Smooth muscle cell (in vitro differentiated cells): ENCODE measurements around the gene DNASE1L1. TPM values are rescaled to one million over a fixed set of nuclear protein-coding genes. Genes with fewer than 3 reads are reported as not detected.
A peak's percentile ranks its signal among the peaks of the same experiment; 100 is the strongest.

Source experiments
- DNase-seq: peaks from one replicate; lab custom pipeline; 2025; ENCODE audit not compliant: unreplicated experiment; lab: John Stamatoyannopoulos, UW
- H2AFZ ChIP-seq: fragments of 200-600 bp; sonication (generic); 2 replicates; pipeline ENCODE4 v1.6.0; 2016; ENCODE audit warnings: antibody characterized with exemption, low read depth, mild to moderate bottlenecking
- H3F3A ChIP-seq: fragments of 200-600 bp; sonication (generic); 2 replicates; pipeline ENCODE4 v1.6.0; 2017; ENCODE audit warnings: antibody characterized with exemption, low read depth
- H3K27ac ChIP-seq: fragments of 200-600 bp; sonication (generic); 2 replicates; pipeline ENCODE4 v1.5.1; 2016; ENCODE audit warnings: low read depth, mild to moderate bottlenecking
- H3K27me3 ChIP-seq: fragments of 200-600 bp; sonication (generic); 2 replicates; pipeline ENCODE4 v1.6.1; 2016; ENCODE audit warnings: low read depth, mild to moderate bottlenecking
- H3K36me3 ChIP-seq: fragments of 200-600 bp; sonication (generic); 2 replicates; pipeline ENCODE4 v1.5.1; 2016; ENCODE audit warnings: low read depth
- H3K4me1 ChIP-seq: fragments of 200-600 bp; sonication (generic); 2 replicates; pipeline ENCODE4 v1.5.1; 2016; ENCODE audit warnings: low read depth
- H3K4me2 ChIP-seq: fragments of 200-600 bp; sonication (generic); 2 replicates; pipeline ENCODE4 v1.6.0; 2016; ENCODE audit warnings: mild to moderate bottlenecking
- H3K4me3 ChIP-seq: fragments of 200-600 bp; sonication (generic); 2 replicates; pipeline ENCODE4 v1.5.1; 2016; ENCODE audit warnings: mild to moderate bottlenecking
- H3K79me2 ChIP-seq: fragments of 200-600 bp; sonication (generic); 2 replicates; pipeline ENCODE4 v1.6.0; 2016; ENCODE audit warnings: low read depth, mild to moderate bottlenecking
- H3K9ac ChIP-seq: fragments of 200-600 bp; sonication (generic); 2 replicates; pipeline ENCODE4 v1.6.0; 2016; ENCODE audit warnings: low read depth
- H3K9me3 ChIP-seq: fragments of 200-600 bp; sonication (generic); replicated peaks from 2 replicates; pipeline ENCODE4 v1.5.1; 2016; ENCODE audit warnings: low read depth
- H4K20me1 ChIP-seq: fragments of 200-600 bp; sonication (generic); 2 replicates; pipeline ENCODE4 v1.6.0; 2016; ENCODE audit warnings: low read depth
- WGBS: methylation state at CpG from one replicate; pipeline ENCODE4 v1.1.7; 2016; ENCODE audit warnings: low lambda C conversion rate; 5-methylcytosine and 5-hydroxymethylcytosine counted together
- polyA plus RNA-seq: library from polyadenylated mRNA; unstranded; fragments of >200 nt; fragmentation: Nextera tagmentation; extraction: Ambion mirVana; gene quantifications from 2 replicates; pipeline ENCODE4 v1.2.1, GENCODE V29; 2016
- total RNA-seq: library from RNA; depleted of rRNA; stranded (reverse); fragments of >200 nt; gene quantifications from 2 replicates; pipeline ENCODE4 v1.2.3, GENCODE V29; 2014
- TF ChIP-seq, protein P1 (sequence below): fragments of 200-600 bp; sonication (generic); IDR thresholded peaks from 2 replicates; pipeline ENCODE4 v1.5.1; 2017; ENCODE audit warnings: borderline replicate concordance, mild to moderate bottlenecking, antibody characterized with exemption; ENCODE audit not compliant: insufficient read depth, poor library complexity, severe bottlenecking

The DNASE1L1 gene
- total and polyA plus RNA-seq, 2 experiments from 2014 or later, result 30.0 to 40.4 TPM

DNA sequence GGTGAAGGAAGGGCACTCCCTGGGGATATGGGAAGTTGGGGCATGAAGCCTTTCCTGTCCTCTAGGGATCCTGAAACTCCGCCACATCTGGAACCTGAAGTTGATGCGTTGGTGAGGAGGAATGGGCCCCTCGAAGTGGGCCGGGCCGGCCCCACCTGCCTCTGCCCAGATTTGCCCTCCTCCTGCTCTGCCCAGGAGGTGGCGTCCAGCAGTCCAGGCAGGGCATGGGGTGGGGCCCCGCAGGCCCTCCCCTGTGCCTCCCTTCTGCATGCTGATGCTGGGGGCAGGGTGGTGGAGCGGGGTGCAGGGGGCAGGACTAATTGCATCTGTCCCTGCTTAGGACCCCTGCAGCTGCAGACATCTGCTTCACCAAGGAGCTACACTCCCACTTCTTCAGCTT lies 4.1 kb upstream of the DNASE1L1 start:
- no peaks in the 10 kb centered on the region for H3K4me1 ChIP-seq
- no peaks in the 10 kb centered on the region for H3K27me3 ChIP-seq
- peaks cover 5% of the 10 kb centered on the region for H3K79me2 ChIP-seq
- H3K27ac ChIP-seq, result no peak overlapping the region
- H3K4me3 ChIP-seq, result no peak overlapping the region
- H3K4me2 ChIP-seq, result no peak overlapping the region
- H3F3A ChIP-seq, result no peaks in the 10 kb centered on the region
- no peak overlapping the region for H2AFZ ChIP-seq
- TF ChIP-seq, protein P1, sequence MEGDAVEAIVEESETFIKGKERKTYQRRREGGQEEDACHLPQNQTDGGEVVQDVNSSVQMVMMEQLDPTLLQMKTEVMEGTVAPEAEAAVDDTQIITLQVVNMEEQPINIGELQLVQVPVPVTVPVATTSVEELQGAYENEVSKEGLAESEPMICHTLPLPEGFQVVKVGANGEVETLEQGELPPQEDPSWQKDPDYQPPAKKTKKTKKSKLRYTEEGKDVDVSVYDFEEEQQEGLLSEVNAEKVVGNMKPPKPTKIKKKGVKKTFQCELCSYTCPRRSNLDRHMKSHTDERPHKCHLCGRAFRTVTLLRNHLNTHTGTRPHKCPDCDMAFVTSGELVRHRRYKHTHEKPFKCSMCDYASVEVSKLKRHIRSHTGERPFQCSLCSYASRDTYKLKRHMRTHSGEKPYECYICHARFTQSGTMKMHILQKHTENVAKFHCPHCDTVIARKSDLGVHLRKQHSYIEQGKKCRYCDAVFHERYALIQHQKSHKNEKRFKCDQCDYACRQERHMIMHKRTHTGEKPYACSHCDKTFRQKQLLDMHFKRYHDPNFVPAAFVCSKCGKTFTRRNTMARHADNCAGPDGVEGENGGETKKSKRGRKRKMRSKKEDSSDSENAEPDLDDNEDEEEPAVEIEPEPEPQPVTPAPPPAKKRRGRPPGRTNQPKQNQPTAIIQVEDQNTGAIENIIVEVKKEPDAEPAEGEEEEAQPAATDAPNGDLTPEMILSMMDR, result no peak
- H4K20me1 ChIP-seq, result no peaks in the 10 kb centered on the region
- no peaks in the 10 kb centered on the region for H3K9me3 ChIP-seq
- H3K36me3 ChIP-seq, result no peaks in the 10 kb centered on the region
- no peak overlapping the region for H3K9ac ChIP-seq
- 76% methylated on average over 6 of the region's 8 CpGs for WGBS
- no peak for DNase-seq

DNA sequence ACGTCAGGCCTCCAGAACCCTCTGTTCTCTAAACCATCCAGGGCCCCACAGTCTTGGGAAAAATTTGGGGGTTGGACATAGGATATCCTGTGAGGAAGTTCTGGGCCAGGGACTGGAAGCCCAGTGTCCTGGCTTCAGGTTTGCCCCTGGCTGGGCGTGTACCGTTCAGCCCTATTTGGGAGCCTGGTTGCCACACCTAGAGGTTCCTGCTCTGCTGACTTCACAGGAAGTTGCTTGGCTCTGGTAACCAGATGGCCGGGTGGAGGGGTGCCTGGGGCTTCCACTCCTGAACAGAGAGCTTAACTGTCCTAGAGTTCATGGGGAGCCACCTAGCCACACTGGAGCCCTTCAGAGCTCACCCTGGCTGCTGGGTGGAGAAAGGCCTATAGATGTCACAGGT lies 3.4 kb upstream of the DNASE1L1 start:
- Histone ChIP-seq H3K4me2 (peak overlapping the region; percentile 85), H3K79me2 (peaks cover 11% of the 10 kb centered on the region), H3K9me3 (no peaks in the 10 kb centered on the region), H3K36me3 (no peaks in the 10 kb centered on the region), H3K4me1 (no peaks in the 10 kb centered on the region), H3K4me3 (no peak overlapping the region), H3K27ac (no peak overlapping the region), H3K9ac (no peak overlapping the region), H4K20me1 (no peaks in the 10 kb centered on the region), H3F3A (no peaks in the 10 kb centered on the region), H3K27me3 (no peaks in the 10 kb centered on the region), H2AFZ (no peak overlapping the region)
- 74% methylated on average over 4 of the region's 4 CpGs for WGBS
- no peak for DNase-seq
- TF ChIP-seq, protein P1, result no peak

DNA sequence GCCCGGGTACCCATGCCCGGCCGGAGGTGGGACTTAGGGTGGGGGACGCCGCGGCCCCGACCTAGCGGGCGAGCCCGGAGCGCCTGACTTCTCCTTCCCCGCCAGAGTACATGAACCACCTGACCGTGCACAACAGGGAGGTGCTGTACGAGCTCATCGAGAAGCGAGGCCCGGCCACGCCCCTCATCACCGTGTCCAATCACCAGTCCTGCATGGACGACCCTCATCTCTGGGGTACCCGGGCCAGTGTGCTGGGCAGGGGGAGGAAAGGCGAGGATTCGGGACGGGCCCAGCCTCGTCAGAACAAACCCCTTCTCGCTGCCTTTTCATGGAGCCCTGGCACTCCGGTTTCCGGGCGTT lies 2.9 kb upstream of the DNASE1L1 start:
- Histone ChIP-seq H3K9me3 (no peaks in the 10 kb centered on the region), H3K4me3 (peak overlapping the region; percentile 62), H4K20me1 (no peaks in the 10 kb centered on the region), H3K27ac (peak overlapping the region; percentile 24), H3F3A (no peaks in the 10 kb centered on the region), H3K79me2 (peaks cover 11% of the 10 kb centered on the region), H3K4me2 (peak overlapping the region; percentile 85), H3K4me1 (no peaks in the 10 kb centered on the region), H3K36me3 (no peaks in the 10 kb centered on the region), H3K27me3 (no peaks in the 10 kb centered on the region), H2AFZ (peak overlapping the region; percentile 37), H3K9ac (no peak overlapping the region)
- TF ChIP-seq, protein P1, result no peak
- 58% methylated on average over 29 of the region's 29 CpGs for WGBS
- no peak for DNase-seq

DNA sequence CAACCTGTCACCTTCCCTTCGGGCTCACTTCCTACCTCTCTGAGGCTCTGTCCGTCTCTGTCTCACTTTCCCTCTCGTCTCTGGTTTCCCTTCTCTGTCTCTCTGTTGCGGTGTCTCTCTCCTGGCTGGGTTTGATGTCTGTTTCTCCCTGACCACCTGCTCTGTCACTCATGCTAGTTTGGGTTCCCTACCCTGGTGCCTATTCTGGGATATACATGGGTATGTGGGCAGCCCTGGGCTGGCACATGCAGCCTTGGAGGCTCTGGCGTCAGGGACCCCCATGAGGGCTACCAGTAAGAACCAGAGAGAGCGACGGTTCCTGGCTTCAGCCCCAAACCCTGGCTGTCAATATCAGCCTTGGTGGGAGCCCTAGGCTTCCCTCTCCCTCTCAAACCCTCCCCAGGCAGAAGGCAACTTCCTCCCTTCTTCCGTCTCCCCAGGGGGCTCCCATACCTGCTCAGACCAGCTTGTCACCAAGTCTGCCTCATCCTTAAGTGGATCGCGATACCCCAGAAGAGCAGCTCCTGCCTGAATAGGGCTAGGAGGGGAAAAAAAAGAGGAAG lies 314 bp downstream of the DNASE1L1 start:
- Histone ChIP-seq H3K79me2 (peaks cover 11% of the 10 kb centered on the region), H3K9ac (peak overlapping the region; percentile 71), H3K27ac (peak overlapping the region; percentile 77), H2AFZ (no peak overlapping the region), H3K4me1 (no peaks in the 10 kb centered on the region), H3K4me3 (peak overlapping the region; percentile 53), H4K20me1 (no peaks in the 10 kb centered on the region), H3F3A (no peaks in the 10 kb centered on the region), H3K27me3 (no peaks in the 10 kb centered on the region), H3K4me2 (peak overlapping the region; percentile 88), H3K9me3 (no peaks in the 10 kb centered on the region), H3K36me3 (no peaks in the 10 kb centered on the region)
- no peak for DNase-seq
- 57% methylated on average over 10 of the region's 10 CpGs for WGBS
- TF ChIP-seq, protein P1, result no peak
